NCI-H1092 (cell line): ENCODE results near the gene BTN3A1.
A peak's percentile ranks its signal among the peaks of the same experiment; 100 is the strongest.
"Not testable (repeated sequence)": the region's sequence is repeated elsewhere in the genome, so short reads cannot be mapped to it uniquely, and the experiment has no call there.

ENCODE experiments used
- DNase-seq: peaks from one replicate; lab custom pipeline; 2025; lab: John Stamatoyannopoulos, UW

BTN3A1 gene

DNA sequence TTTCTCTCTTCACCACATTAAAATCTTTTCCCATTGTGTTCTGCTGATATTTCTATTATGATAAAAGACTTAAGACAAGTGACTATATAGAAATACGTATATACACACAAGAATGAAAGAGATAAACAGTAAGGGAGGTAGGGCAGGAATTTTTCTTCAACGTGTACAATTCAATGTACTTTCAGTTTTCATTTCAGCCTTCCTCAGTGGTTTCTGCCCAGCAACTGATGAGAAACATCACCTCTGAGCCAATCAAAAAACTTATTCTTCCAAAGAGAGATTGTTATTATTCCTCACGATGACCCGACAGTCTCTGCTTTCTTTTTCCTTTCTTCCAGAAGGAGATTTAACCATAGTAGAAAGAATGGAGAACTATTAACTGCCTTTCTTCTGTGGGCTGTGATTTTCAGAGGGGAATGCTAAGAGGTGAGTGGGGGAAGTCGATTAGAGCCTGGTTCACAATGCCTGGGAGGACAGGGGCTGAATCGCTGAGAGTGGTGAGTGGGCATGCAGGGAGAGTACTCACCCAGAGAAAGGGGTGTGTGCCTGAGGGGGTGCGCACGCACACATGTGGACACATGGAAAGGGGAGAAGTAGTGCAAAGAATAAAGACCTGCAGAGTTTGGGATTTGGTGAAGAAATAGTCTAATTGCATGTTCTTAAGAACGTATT lies at the start of gene BTN3A1:
BTN3A1 (plus strand) TSS at position 289 of the 672 bp plus-strand sequence. CDS start 3,289 bp downstream, outside the sequence.
- DNase-seq: peak; percentile 22

- no peak for DNase-seq
Observed at GRCh38 chr6:26352315-26352714, 49.8 kb upstream of the BTN3A1 start.

DNA sequence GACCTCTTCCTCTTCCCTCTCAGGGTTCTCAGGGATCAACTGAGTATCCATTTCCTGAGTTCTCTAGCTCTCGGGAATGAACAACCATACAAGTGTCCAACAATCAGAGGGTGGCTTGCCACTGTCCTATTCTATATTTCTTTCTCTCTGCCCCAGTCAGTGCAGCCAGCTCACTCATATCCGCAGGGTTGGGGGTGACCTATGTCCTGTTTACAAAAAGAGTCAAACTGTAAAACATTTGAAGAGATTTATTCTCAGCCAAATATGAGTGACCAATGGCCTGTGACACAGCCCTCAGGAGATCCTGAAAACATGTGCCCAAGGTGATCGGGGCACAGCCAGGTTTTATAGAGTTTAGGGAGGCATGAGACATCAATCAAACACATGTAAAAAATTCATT lies 47.9 kb upstream of the BTN3A1 start:
- DNase-seq: no peak

- no peak for DNase-seq
Observed at GRCh38 chr6:26355366-26355765, 46.7 kb upstream of the BTN3A1 start.

GRCh38 chr6:26357543-26357942 lies 44.5 kb upstream of the BTN3A1 start:
- not testable (repeated sequence) for DNase-seq

DNA sequence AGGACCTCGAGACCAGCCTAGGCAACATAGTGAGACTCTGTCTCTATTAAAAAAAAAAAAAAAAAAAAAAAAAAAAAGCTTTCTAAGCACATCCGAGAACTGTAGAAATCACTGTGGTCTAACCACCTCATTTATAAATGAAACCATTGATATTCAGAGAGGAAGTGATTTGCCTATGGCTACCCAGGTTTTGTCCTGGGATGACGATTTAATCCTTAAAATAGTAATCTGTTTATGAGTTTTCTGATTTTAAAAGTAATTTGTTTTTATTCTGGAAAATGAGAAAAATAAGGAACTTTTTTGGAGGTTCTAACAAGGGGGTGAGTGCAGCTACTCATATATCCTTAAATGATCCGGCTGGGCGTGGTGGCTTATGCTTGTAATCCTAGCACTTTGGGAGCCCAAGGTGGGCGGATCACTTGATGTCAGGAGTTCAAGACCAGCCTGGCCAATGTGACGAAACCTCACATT lies 43.5 kb upstream of the BTN3A1 start:
- DNase-seq: no peak

- DNase-seq: no peak
Observed at GRCh38 chr6:26359765-26360164, 42.3 kb upstream of the BTN3A1 start.

GRCh38 chr6:26360451-26361416 lies 41.3 kb upstream of the BTN3A1 start:
- DNase-seq: no peak

- DNase-seq: no peak
Observed at GRCh38 chr6:26361544-26361943, 40.5 kb upstream of the BTN3A1 start.

DNA sequence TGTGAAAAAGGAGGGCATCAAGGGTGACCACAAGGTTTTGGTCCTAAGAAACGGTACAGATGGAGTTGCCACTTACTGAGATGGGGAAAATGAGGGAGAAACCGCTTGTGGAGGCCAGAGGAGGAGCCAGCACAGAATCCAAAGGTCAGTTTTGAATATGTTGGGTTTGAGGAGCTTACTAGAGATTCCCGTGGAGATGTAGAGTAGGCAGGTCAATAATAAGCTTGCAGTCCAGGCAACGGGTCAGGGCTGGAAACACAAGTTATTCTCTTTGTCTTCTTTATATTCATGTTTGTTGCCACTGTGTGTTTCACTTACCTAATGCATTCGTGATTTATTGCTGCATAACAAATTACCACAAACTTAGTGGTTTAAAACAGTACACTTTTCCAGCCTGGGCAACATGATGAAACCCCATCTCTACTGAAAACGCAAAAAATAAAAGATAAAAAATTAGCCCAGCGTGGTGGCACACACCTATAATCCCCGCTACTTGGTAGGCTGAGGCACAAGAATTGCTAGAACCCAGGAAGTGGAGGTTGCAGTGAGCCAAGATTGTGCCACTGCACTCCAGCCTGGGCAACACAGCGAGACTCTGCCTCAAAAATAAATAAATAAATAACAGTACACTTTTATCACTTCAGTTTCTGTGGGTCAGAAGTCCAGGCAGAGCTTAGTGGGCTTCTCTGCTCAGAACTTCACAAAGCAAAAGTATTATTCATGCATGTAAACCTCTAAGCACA lies 39.8 kb upstream of the BTN3A1 start:
- DNase-seq: no peak

DNA sequence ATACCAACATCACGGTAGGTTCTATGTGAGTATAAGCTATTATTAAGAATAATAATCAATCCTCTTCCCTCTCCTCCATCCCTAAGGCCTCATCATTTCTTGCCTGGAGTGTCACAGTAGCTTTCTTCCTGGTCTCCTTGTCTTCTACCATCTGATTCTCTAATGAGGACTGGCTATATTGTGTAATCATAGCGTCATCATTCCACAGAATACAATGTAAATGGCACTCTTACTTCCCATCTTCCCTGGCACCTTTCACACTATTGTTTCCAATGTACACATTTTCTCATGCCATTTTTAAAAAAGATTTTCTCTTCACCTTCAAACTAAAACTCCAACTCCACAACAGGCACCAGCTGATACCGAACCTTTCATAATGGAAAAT lies 39.2 kb upstream of the BTN3A1 start:
- DNase-seq: no peak

GRCh38 chr6:26363882-26364701 lies 38.0 kb upstream of the BTN3A1 start:
- no peak for DNase-seq

DNA sequence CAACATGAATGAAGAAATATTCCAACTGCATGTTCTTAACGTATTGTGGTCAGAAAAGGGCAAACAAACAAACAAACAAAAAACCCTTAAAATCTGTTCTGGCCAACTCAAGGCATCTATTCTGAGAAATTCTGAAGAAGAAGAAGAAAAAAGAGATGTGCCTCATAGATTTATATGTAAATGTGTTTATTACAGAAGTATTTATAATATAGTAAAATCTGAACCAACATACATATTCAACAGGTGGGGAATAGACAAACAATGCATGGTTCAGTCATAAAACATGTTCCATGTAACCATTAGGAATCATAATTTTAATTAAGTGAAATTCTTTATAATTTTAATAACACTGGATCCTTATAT lies 36.5 kb upstream of the BTN3A1 start:
- no peak for DNase-seq

GRCh38 chr6:26366504-26366903 lies 35.6 kb upstream of the BTN3A1 start:
- DNase-seq: no peak

- DNase-seq: no peak
Observed at GRCh38 chr6:26367114-26367513, 35.0 kb upstream of the BTN3A1 start.

GRCh38 chr6:26371813-26372212 lies 30.3 kb upstream of the BTN3A1 start:
- DNase-seq: not testable (repeated sequence)

GRCh38 chr6:26372308-26373144 lies 29.5 kb upstream of the BTN3A1 start:
- no peak for DNase-seq

DNA sequence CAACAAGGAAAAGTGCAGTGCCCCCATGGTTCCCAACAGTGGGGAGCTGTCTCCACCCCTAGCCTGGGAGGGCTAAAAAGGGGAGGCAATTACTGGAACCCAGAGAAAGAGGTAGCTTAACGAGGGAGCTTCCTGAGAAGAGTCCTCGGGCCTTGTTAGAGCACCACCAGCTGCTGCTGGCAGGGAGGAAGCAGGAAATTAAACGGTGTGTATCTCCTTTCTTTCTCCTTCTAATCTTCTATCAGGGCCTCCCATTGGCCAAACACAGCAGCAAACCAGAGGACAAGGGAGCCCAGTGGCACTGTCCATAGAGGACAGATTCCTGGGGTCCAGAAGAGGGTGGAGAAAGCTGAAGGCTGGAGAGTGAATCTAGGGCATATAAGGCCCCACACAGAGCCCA lies 26.8 kb upstream of the BTN3A1 start:
- DNase-seq: no peak

DNA sequence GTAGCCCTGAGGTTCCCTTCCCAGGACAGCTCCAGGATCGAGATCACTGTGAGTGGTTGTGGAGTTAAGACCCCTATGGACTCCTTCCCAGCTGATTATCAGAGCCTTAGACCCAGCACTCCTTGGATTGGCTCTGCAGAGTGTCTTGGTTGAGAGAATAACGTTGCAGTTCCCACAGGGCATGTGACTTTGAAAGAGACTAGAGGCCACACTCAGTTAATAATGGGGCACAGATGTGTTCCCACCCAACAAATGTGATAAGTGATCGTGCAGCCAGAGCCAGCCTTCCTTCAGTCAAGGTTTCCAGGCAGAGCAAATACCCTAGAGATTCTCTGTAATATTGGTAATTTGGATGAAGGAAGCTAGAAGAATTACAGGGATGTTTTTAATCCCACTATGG lies 24.4 kb upstream of the BTN3A1 start:
- no peak for DNase-seq

DNA sequence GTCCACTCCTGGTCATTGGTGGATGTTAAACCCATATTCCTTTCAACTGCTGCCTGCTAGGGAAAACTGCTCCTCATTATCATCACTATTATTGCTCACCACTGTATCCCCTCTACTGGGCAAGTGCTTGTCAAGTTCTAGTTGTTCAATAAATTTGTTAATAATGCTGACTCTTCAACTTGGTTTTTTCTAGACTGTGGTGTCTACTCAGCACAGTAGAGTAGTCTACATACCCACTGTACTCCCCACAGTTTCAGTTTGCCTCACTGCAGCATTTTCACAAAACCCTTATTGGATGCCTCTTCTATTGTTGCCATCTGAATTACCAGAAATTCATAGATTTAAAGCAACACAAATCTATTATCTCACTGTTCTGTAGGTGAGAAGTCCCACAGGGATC lies 23.9 kb upstream of the BTN3A1 start:
- DNase-seq: not testable (repeated sequence)

GRCh38 chr6:26379292-26379691 lies 22.8 kb upstream of the BTN3A1 start:
- no peak for DNase-seq
